Amygdala (tissue), 56 donors: Measurements from ENCODE around the gene P2RY2.

Source experiments
- DNase-seq, 56 donors: peaks; one replicate each; lab custom pipeline; 2025; lab: John Stamatoyannopoulos, UW

P2RY2 gene

GRCh38 chr11:73203322-73203721, 14.8 kb upstream of the P2RY2 start:
- DNase-seq: no peak

DNA sequence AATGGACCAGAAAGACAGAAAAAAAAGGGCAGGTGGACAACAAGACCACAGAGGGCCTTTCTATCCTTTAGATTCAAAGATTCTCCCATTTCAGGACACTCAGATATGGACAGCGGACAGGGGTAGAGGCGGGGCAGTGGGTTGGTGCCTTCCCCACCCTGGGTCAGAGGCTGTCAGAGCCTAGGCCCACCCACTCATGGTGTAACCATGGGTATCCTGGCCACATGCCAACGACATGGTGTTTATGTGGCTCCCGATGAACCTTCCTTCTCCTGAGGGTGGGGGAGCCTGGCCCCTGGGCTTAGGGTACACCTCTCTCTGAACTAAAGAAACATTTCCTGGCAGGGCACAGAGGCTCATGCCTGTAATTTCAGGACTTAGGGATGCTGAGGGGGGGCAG, 14.3 kb upstream of the P2RY2 start:
- DNase-seq: no peak

DNA sequence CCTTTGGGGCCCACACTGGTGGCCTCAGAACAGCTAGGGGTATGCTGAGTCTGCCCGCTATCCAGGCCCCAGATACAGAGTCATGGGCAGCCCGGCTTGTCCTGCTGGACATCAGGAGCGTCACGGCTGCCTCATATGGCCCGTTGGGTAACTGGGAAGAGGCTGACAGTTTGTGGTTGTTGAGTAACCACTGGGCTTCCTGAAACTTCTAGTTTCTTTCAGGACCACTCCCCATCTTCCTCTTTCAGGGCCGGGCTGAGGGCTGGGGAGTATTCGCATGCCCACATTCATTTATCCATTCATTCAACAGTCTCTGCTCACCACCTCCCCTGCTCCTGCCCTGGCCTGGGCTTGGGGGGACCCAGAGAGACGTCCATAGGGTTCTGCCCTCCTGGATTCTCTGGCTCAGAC, 13.4 kb upstream of the P2RY2 start:
- peak in 8 of 56 donors; percentile 6 to 42 (median 23) for DNase-seq

- no peak for DNase-seq
Observed at GRCh38 chr11:73205661-73206343, 12.3 kb upstream of the P2RY2 start.

DNA sequence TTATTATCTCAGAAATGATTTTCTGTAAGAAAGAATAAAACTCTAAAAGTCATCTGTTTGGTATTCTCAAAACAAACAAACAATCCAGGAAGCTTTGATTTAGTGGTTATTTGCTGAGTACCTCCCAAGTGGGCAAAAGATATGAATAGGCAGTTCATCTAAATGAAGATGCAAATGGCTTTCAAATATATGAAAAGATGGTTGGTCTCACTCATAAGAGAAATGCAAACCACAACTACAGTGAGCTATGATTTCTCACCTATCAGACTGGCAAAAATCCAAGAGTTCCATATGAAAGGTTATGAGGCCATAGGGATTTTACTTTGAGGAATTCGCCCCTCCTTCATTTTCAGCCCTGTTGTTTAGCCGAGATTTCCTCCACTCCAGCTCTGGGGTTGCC, 11.3 kb upstream of the P2RY2 start:
- DNase-seq: no peak

DNA sequence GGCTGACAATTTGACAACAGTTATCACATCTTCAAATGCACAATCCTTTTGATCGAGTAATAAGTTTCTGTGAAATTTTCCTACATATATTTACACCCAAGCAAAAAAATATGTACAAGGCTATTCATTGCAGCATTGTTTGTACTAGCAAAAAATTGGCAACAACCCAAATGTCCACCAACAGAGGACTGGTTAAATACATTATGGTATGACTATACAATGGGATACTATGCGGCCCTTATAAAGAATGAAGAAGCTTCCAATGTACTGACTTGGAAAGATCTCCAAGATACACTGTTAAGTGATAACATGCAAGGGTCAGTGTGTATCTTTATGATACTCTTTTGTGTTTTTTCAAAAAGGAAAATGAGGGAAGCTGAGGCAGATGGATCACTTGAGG, 8.2 kb upstream of the P2RY2 start:
- no peak for DNase-seq

DNA sequence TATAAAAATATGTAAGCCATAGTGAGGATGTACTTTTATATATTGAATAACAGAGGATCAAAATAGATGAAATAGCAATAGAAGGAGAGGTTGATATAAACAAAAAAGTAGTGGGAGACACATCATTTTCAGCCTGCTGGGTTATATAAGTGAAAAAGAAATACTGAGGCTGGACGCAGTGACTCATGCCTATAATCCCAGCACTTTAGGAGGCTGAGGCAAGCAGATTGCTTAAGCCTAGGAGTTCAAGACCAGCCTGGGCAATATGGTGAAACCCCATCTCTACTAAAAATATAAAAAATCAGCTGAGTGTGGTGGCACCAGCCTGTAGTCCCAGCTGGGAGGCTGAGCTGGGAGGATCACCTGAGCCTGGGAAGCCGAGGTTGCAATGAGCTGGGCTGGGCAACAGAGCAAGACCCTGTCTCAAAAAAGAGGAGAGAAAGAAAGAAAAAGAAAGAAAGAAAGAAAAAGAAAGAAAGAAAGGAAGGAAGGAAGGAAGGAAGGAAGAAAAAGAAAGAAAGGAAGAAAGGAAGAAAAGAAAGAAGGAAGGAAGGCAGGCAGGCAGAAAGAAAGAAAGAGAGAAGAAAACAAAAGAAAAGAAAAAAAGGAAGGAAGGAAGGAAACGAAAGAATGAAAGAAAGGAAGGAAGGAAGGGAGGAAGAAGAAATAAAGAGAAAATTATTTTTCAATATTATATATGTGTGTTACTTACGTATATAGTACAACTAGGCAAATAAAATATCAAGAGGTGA, 7.0 kb upstream of the P2RY2 start:
- DNase-seq: no peak

- no peak for DNase-seq
Observed at GRCh38 chr11:73213196-73214143, 4.6 kb upstream of the P2RY2 start.

DNA sequence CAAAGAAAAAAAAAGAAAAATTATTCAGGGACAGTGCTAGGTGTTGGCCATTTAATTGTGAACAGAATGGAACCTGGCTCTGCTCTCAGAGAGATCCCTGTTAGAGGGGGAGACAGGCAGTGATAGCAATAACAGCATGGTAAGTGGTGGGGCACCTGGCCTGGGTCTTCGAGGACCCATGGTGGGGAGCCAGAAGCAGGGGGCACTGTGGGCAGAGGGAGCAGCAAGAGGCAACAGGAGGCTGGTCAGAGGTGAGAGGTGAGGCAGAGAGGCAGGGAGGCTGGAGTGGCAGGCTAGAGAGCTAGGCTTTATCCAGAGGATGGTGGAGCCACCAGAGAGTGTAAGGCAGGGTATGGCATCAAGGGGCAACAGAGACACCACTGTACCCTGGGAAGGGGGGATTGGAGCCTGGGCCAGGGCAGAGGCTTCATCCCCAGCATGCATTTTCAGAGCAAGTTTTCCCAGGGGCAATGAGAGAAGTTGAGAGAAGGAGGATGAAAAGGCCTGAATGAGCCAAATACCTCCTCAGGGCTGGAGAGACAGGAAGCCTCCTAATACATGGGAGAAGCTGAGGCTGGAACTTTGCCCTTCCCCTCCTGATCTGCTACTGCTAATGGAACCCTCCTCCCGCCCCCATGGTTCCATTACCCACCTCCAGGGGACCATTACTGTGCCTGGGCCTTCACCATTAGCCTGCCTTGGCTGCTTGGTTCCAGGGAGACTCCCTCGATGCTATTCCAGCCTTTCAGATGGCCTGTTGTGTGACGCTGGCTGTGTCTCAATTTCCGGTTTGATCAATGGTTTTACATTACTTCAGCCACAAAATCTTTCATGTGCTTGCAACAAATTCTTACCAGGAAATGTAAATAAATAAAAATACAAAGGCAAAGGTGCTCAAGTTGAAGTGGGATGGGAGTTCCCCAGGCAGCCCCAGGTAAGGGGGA, 2.6 kb upstream of the P2RY2 start:
- DNase-seq: no peak

GRCh38 chr11:73216465-73216864, 1.6 kb upstream of the P2RY2 start:
- DNase-seq: no peak

DNA sequence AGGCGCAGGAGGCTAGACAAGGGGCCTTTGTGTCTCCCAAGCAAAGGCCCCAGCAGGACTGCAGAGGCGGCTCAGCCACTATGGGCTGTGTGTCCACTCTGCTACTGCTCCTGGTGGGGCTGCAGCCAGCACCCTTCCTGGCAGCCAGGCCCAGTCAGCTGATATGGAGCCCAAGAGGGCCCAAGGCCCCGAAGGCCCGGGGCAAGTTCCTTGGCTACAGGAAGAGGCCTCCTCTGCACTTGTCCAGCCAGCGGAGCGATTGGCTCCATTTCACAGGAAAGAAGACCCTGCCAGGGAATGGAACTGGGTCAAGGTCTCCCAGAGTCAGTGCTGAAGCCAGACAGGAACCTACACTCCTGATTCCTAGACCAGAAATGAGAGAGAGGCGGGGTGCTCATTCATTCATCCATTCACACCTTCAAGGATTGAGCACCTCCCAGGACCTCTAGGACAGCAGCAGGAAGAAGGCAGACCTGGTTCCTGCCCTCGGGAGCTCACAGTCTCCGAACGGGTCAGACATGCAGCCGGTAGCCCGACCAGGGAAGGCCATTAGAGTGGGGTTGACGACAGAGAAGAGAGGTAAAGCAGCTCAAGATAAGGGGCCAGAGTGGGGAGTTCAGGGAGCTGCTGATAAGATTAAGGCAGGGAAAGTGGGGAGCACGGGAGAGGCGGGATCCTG, 811 bp upstream of the P2RY2 start:
- DNase-seq: peak in 12 of 56 donors; percentile 8 to 64 (median 23)

GRCh38 chr11:73217810-73218105, 323 bp upstream of the P2RY2 start:
- DNase-seq: no peak

DNA sequence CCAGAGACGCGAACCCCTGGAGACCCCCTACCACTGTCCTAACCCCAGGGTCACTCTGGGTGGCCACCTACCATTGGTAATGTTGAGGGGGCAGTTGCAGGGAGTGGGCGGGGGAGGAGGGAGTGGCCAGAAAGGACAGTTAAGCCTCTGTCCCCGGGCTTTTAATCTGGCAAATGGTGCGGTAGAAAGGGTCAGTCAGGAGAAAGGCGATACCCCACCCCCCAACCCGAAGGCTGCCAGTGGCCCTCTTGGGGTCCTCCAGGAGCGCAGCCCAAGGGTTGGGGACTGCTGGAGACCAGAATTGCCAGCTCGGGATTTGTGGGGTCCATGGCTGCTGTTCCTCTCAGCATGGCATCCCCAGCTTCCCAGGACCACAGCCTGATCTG, 742 bp downstream of the P2RY2 start:
- no peak for DNase-seq

GRCh38 chr11:73219396-73220285, 1.6 kb downstream of the P2RY2 start:
- DNase-seq: no peak

GRCh38 chr11:73221451-73221850, 3.4 kb downstream of the P2RY2 start:
- no peak for DNase-seq

- DNase-seq: no peak
Observed at GRCh38 chr11:73221996-73222395, 3.9 kb downstream of the P2RY2 start.

GRCh38 chr11:73223998-73224730, 6.1 kb downstream of the P2RY2 start:
- DNase-seq: no peak
